HepG2 (cell line): ENCODE results near the gene FHIT. TPM values are rescaled to one million over a fixed set of nuclear protein-coding genes. Genes with fewer than 3 reads are reported as not detected.

ENCODE experiments used
- ARHGAP35 ChIP-seq: sonication (generic); formaldehyde crosslinking; IDR thresholded peaks from 2 replicates; pipeline ENCODE4 v1.9.0; 2022; ENCODE audit warnings: mild to moderate bottlenecking, inconsistent platforms, moderate library complexity, missing genetic modification reagents, borderline replicate concordance
- ARNT ChIP-seq: fragments of 450-650 bp; IDR thresholded peaks from 2 replicates; pipeline ENCODE4 v1.6.1; 2017
- DR1 ChIP-seq: sonication (generic); formaldehyde crosslinking; IDR thresholded peaks from 2 replicates; pipeline ENCODE4 v1.8.0; 2021; ENCODE audit warnings: mild to moderate bottlenecking, missing genetic modification reagents, inconsistent platforms
- HMG20A ChIP-seq: IDR thresholded peaks from 2 replicates; pipeline ENCODE4 v1.6.1; 2016; ENCODE audit warnings: borderline replicate concordance
- HNF4A ChIP-seq: sonication (generic); formaldehyde crosslinking; IDR thresholded peaks from 2 replicates; pipeline ENCODE4 v1.4.0; 2020; ENCODE audit warnings: missing genetic modification reagents
- ISX ChIP-seq: sonication (generic); formaldehyde crosslinking; conservative IDR thresholded peaks from 2 replicates; pipeline ENCODE4 v1.5.0; 2020; ENCODE audit warnings: missing genetic modification reagents
- KLF16 ChIP-seq, 2 experiments: sonication (generic) in 1 of 2; formaldehyde crosslinking in 1 of 2; IDR thresholded peaks; 2 replicates each; pipeline versions ENCODE4 v1.6.1 to v1.8.0; 2016 to 2023; ENCODE audit warnings: missing genetic modification reagents in 2 of 2, missing compliant biosample characterization in 1 of 2
- NR2C2 ChIP-seq: sonication (generic); formaldehyde crosslinking; IDR thresholded peaks from 2 replicates; pipeline ENCODE4 v1.4.0; 2020; ENCODE audit warnings: missing genetic modification reagents, mild to moderate bottlenecking, moderate library complexity, borderline replicate concordance
- TCF7 ChIP-seq: sonication (generic); IDR thresholded peaks from 2 replicates; pipeline ENCODE4 v1.6.1; 2016; ENCODE audit warnings: antibody characterized with exemption, low read depth
- TFDP1 ChIP-seq: IDR thresholded peaks from 2 replicates; pipeline ENCODE4 v1.6.1; 2016; ENCODE audit warnings: missing compliant biosample characterization, missing genetic modification reagents, borderline replicate concordance
- ZBED4 ChIP-seq: sonication (generic); formaldehyde crosslinking; IDR thresholded peaks from 2 replicates; pipeline ENCODE4 v1.4.0; 2020; ENCODE audit warnings: missing genetic modification reagents, borderline replicate concordance
- ZNF20 ChIP-seq: sonication (generic); formaldehyde crosslinking; IDR thresholded peaks from 2 replicates; pipeline ENCODE4 v1.4.0; 2020; ENCODE audit warnings: mild to moderate bottlenecking, moderate library complexity, missing genetic modification reagents
- ZNF234 ChIP-seq: sonication (generic); formaldehyde crosslinking; conservative IDR thresholded peaks from 2 replicates; pipeline ENCODE4 v1.5.1; 2020; ENCODE audit warnings: mild to moderate bottlenecking, missing genetic modification reagents
- ZNF260 ChIP-seq: sonication (generic); formaldehyde crosslinking; IDR thresholded peaks from 2 replicates; pipeline ENCODE4 v1.4.0; 2020; ENCODE audit warnings: missing genetic modification reagents, low read depth, mild to moderate bottlenecking, borderline replicate concordance
- ZNF30 ChIP-seq: sonication (generic); formaldehyde crosslinking; IDR thresholded peaks from 2 replicates; pipeline ENCODE4 v1.5.0; 2020; ENCODE audit warnings: mild to moderate bottlenecking, missing genetic modification reagents
- ZNF512 ChIP-seq: sonication (generic); formaldehyde crosslinking; IDR thresholded peaks from 2 replicates; pipeline ENCODE4 v1.4.0; 2020; ENCODE audit warnings: mild to moderate bottlenecking, missing genetic modification reagents
- ZNF543 ChIP-seq: sonication (generic); formaldehyde crosslinking; IDR thresholded peaks from 2 replicates; pipeline ENCODE4 v1.4.0; 2020; ENCODE audit warnings: mild to moderate bottlenecking, missing genetic modification reagents
- ZNF639 ChIP-seq: conservative IDR thresholded peaks from 2 replicates; pipeline ENCODE4 v1.6.1; 2018; ENCODE audit warnings: missing genetic modification reagents
- polyA plus RNA-seq, 8 experiments: library from polyadenylated mRNA; depleted of rRNA in 3 of 8; stranded (reverse) in 7 of 8; unstranded in 1 of 8; fragments of >200 nt; fragmentation: Illumina TruSeq in 4 of 8; extraction: Trizol in 4 of 8; gene quantifications; 2 replicates each; pipeline versions ENCODE4 v1.2.1 to v1.2.3, GENCODE V29; 2011 to 2016; ENCODE audit warnings: low read depth in 4 of 8, missing spikeins in 1 of 8, mixed read lengths in 1 of 8; ENCODE audit not compliant: insufficient read depth in 1 of 8
- total RNA-seq, 5 experiments: library from RNA; depleted of rRNA; stranded (reverse); fragments of >200 nt; fragmentation: Illumina TruSeq; extraction: Trizol; gene quantifications; 2 replicates each; pipeline ENCODE4 v1.2.3, GENCODE V29; 2016; ENCODE audit warnings: low read depth in 1 of 5

The FHIT gene
- total and polyA plus RNA-seq, 2 of the 13 experiments (the other 11 are each of a cell fraction or from before 2014, with no cell fraction given) = 4.0 to 4.6 TPM

GRCh38 chr3:61031503-61031902 is 219.7 kb downstream of the FHIT start (continued):
- no peak for TF ChIP-seq ZBED4 (CRISPR knock-in tag)
- no peak for TF ChIP-seq DR1 (CRISPR knock-in tag)
- no peak for TF ChIP-seq ARHGAP35 (CRISPR knock-in tag)
- TF ChIP-seq ZNF30 (CRISPR knock-in tag) = no peak
- no peak for TF ChIP-seq ZNF260
- TF ChIP-seq ZNF639 (CRISPR knock-in tag) = no peak
- TF ChIP-seq ARNT = no peak
- no peak for TF ChIP-seq ZNF512
- no peak for TF ChIP-seq TFDP1 (CRISPR knock-in tag)
- 0 out of 2 replicates have a peak, but pooled peaks have one; percentile 32 for TF ChIP-seq HNF4A (CRISPR knock-in tag)
- peak; percentile 37; the same call in 1 of the 2 replicates for TF ChIP-seq HMG20A
- TF ChIP-seq ZNF20 (CRISPR knock-in tag) = no peak
- TF ChIP-seq NR2C2 (CRISPR knock-in tag) = no peak
- TF ChIP-seq ZNF234 (CRISPR knock-in tag) = no peak
- TF ChIP-seq TCF7 = 0 out of 2 replicates have a peak, but pooled peaks have one; percentile 8
- TF ChIP-seq KLF16 (CRISPR knock-in tag; IDR thresholded peaks at IDR 0.05) = no peak
- no peak for TF ChIP-seq ISX (CRISPR knock-in tag)
- TF ChIP-seq ZNF543 (CRISPR knock-in tag) = no peak
